ENCODE results near the gene EHD1. TPM values are rescaled to one million over a fixed set of nuclear protein-coding genes. Genes with fewer than 3 reads are reported as not detected.

Gene EHD1
- total RNA-seq, 2 donors from 2014 or later, result 39.7 to 43.8 TPM

- H3K27ac ChIP-seq (ENCODE audit: low read depth, low read length), result no peak overlapping the region
- Mint-ChIP-seq H3K27me3 (ENCODE audit: insufficient read depth) (no peaks in the 10 kb centered on the region), H3K36me3 (ENCODE audit: low read depth) (peaks cover 3% of the 10 kb centered on the region), H3K27ac (no peak overlapping the region), H3K4me1 (peaks cover 22% of the 10 kb centered on the region), H3K4me3 (no peak overlapping the region), H3K9me3 (no peaks in the 10 kb centered on the region)
- H3K36me3 ChIP-seq (ENCODE audit: control insufficient read depth, insufficient read depth, low read length), result no peaks in the 10 kb centered on the region
- no peak for DNase-seq
- no peak for TF ChIP-seq CTCF (conservative IDR thresholded peaks at IDR 0.05)
- H3K4me1 ChIP-seq (ENCODE audit: control insufficient read depth, insufficient read depth, low read length), result peaks cover 18% of the 10 kb centered on the region
- no peaks in the 10 kb centered on the region for H3K27me3 ChIP-seq (ENCODE audit: control insufficient read depth, insufficient read depth, low read length, poor library complexity, severe bottlenecking)
- H3K9ac ChIP-seq (ENCODE audit: extremely low read depth, low read length, poor library complexity, severe bottlenecking), result no peak overlapping the region
- 90 to 92% methylated on average over 10 to 11 of the region's 11 CpGs for WGBS, 2 experiments (ENCODE audit: insufficient coverage in 1 of 2, insufficient read length in 1 of 2)
- no peak overlapping the region for H3K4me3 ChIP-seq (ENCODE audit: low read length)
- H3K9me3 ChIP-seq (ENCODE audit: control insufficient read depth, low read length), result no peaks in the 10 kb centered on the region
Observed at GRCh38 chr11:64892411-64892831, 14.0 kb upstream of the EHD1 start.

- no peak for TF ChIP-seq CTCF (conservative IDR thresholded peaks at IDR 0.05)
- no peak for DNase-seq
- Mint-ChIP-seq H3K9me3 (no peaks in the 10 kb centered on the region), H3K36me3 (ENCODE audit: low read depth) (peaks cover 2% of the 10 kb centered on the region), H3K27ac (no peak overlapping the region), H3K4me3 (no peak overlapping the region), H3K4me1 (peaks cover 24% of the 10 kb centered on the region), H3K27me3 (ENCODE audit: insufficient read depth) (no peaks in the 10 kb centered on the region)
- Histone ChIP-seq H3K36me3 (ENCODE audit: control insufficient read depth, insufficient read depth, low read length) (no peaks in the 10 kb centered on the region), H3K4me1 (ENCODE audit: control insufficient read depth, insufficient read depth, low read length) (peaks cover 18% of the 10 kb centered on the region), H3K4me3 (ENCODE audit: low read length) (no peak overlapping the region), H3K9ac (ENCODE audit: extremely low read depth, low read length, poor library complexity, severe bottlenecking) (no peak overlapping the region), H3K27me3 (ENCODE audit: control insufficient read depth, insufficient read depth, low read length, poor library complexity, severe bottlenecking) (no peaks in the 10 kb centered on the region), H3K9me3 (ENCODE audit: control insufficient read depth, low read length) (no peaks in the 10 kb centered on the region), H3K27ac (ENCODE audit: low read depth, low read length) (no peak overlapping the region)
- 87 to 93% methylated on average over 2 to 5 of the region's 5 CpGs for WGBS, 2 experiments (ENCODE audit: insufficient coverage in 1 of 2, insufficient read length in 1 of 2)
Observed at GRCh38 chr11:64891880-64892279, 13.5 kb upstream of the EHD1 start.

GRCh38 chr11:64891215-64891848 lies 12.9 kb upstream of the EHD1 start:
- Histone ChIP-seq H3K27ac (ENCODE audit: low read depth, low read length) (no peak overlapping the region), H3K4me1 (ENCODE audit: control insufficient read depth, insufficient read depth, low read length) (peaks cover 18% of the 10 kb centered on the region), H3K27me3 (ENCODE audit: control insufficient read depth, insufficient read depth, low read length, poor library complexity, severe bottlenecking) (no peaks in the 10 kb centered on the region), H3K4me3 (ENCODE audit: low read length) (no peak overlapping the region), H3K9me3 (ENCODE audit: control insufficient read depth, low read length) (no peaks in the 10 kb centered on the region), H3K9ac (ENCODE audit: extremely low read depth, low read length, poor library complexity, severe bottlenecking) (no peak overlapping the region), H3K36me3 (ENCODE audit: control insufficient read depth, insufficient read depth, low read length) (no peaks in the 10 kb centered on the region)
- 92 to 96% methylated on average over 23 to 25 of the region's 25 CpGs for WGBS, 2 experiments (ENCODE audit: insufficient coverage in 1 of 2, insufficient read length in 1 of 2)
- Mint-ChIP-seq H3K4me3 (no peak overlapping the region), H3K4me1 (peaks cover 24% of the 10 kb centered on the region), H3K27me3 (ENCODE audit: insufficient read depth) (no peaks in the 10 kb centered on the region), H3K36me3 (ENCODE audit: low read depth) (peaks cover 2% of the 10 kb centered on the region), H3K27ac (no peak overlapping the region), H3K9me3 (no peaks in the 10 kb centered on the region)
- no peak for DNase-seq
- no peak for TF ChIP-seq CTCF (conservative IDR thresholded peaks at IDR 0.05)
